GM18502 (cell line): ENCODE data around the gene CRABP1.
A peak's percentile ranks its signal among the peaks of the same experiment; 100 is the strongest.

ENCODE experiments used
- ATAC-seq: cut with Tn5 transposase; IDR thresholded peaks from one replicate; pipeline ENCODE4 v1.9.1; 2021; ENCODE audit warnings: mild to moderate bottlenecking; ENCODE audit not compliant: unreplicated experiment, poor library complexity

Gene CRABP1

DNA sequence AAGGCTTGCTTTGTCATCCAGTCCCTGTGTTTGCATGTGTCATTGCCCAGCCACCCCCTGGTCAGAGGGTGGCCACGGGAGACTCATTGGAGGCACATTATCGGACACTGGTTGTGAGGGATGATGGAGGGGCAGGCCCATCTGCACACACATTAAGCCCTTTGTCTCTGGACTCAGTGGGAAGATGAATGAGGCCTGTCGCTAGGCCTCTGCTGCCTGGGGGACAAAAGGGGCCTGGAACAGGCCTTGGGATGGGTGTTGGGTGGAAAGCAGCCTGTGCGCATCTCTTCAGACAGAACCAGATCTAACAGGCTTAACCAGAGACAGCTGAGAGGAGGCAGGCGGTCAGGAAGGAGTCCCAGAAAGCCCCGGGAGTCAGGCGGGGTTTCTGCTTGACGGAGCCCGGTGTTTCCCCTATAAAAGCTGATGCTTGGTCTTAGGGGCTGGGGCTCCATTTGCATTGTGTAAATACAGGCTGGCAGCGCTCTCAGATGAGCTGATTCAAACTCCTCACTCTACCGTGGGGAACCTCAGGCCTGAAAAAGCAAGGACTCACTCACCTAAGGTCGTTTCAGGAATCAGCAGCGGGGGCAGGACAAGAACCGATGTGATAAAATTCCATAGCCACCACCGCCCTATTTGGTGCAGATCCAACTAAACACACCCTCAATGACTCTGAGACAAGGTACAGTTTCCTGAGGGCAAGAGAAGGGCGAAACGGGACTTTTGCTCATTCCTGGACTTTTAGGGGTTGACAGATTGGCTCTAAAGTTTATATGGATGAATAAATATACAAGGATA, 23.7 kb upstream of the CRABP1 start:
- peak; percentile 71 for ATAC-seq

DNA sequence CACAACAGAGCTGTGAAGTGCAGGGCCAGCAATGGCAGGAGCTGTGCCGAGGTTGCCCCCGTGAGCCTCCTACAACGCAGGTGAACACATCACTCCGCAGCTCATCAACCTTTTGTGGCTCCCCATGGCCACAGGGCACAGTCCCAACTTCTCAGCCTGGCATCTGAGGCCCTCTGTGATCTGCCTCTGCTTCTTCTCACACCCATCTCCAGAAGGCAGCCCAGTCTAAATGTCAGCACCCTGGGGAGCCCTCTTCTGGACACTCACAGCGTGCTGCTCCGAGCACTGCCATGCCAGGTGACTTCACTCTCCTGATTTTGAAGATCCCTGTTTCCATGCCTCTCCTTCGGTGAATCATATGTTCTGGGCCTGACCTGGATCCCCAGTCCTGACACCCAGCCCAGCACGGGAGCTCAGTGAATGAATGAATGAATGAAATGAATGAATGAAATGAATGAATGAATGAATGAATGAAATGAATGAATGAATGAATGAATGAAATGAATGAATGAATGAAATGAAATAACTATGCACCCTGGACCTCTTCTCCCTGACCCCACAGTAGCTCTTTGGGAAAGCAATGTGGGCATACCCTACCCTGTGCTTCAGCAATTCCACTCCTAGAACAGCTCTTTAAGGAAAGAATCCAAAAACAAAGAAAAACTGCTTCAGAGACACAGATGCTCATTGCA, 22.9 kb upstream of the CRABP1 start:
- ATAC-seq: no peak

DNA sequence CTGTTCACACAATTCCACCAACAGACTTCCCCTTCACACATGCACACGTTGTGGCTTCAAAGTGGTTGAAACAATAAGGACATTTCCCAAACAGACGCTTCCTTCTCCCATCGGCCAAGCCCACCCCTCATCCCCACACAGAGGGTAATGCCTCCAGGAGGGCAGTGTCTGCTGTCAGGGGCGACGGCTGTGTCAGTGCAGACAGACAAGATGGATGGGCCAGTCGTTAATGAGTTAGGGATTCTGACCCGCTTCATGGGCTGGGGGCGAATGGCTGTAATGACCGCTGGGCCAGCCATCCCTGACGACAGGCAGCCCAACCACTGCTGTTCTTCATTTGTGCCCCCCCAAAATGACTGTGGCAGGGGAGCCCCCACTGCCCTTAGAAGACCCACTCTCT, 20.6 kb upstream of the CRABP1 start:
- ATAC-seq: no peak

DNA sequence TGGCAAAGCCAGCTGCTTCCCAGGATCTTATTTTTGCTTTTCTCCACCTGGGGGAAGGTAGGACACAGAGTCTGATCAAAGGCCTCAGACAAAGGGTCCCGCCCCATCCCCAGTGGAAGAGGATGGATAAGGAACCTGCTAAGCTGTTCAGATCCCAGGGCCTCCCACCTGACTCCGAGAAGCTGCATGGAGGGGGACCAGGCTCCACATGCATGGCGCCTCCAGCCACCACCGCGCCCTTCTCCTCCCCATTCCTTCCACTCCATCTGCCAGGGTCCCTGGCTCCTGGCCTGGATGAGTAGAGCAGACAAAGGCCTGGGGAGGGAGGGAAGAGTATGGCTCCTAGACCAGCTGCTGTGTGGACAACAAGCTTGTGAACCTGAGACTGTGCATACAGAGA, 20.0 kb upstream of the CRABP1 start:
- no peak for ATAC-seq

DNA sequence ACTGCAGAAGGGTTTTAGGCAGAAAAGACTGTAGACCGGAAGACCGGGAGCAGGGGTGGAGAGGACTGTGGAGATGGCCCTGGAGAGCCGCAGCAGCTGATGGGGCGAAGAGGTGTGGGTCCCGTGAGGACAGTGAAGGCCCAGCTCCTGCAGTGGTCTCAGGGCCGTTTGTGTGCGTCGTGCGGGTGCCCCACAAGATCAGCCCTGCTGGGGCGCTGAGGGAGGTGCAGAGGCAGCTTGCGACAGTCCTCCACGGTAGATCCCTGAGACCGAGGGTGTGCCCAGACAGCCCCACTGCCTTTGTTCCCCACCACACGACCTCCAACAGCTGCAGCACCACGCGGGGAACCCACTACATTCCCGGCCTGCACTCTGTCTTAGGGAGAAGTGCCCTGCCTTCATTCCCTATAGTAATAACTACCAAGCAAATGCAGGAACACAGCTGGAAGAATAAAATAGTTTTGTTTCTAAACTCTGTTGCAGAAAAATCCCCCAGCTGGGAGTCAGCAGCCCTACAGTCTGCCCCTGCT, 19.0 kb upstream of the CRABP1 start:
- ATAC-seq: no peak

DNA sequence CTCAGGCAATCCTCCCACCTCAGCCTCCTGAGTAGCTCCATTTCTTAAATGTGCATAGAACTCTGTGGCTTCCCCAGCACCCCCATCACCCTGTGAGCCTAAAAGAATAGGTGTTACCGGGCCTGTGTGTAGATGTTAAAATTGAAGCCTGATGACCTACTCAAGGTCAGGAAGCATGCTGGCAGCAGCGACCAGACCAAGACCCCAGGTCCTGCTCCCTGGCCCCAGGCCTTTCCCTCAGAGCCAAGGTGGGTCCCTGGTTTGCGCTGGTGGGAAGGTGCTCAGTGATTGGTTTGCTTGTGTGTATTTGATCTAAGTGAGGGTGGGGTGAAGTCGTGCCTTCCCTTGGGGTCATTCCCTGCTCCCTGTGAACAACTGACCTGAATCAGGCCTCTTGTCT, 18.4 kb upstream of the CRABP1 start:
- no peak for ATAC-seq

DNA sequence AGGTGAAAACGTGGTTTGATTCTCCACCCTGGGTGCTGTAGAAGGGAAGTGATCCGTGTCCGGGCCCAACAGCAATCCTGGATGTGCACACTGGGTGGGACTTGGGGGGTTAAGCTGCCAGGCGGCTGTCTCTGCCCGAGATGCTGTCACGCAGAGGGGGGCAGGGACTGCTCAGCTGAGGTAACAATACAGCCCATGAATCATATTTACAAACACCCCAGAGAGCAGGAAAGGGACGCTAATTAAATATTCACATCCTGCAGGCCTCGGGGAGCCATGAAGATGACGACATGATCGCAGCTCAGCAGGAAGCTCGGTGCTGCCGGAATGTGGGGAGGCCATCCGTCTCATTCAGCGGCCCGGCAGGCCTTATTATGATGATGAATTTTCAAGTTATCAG, 17.9 kb upstream of the CRABP1 start:
- no peak for ATAC-seq

DNA sequence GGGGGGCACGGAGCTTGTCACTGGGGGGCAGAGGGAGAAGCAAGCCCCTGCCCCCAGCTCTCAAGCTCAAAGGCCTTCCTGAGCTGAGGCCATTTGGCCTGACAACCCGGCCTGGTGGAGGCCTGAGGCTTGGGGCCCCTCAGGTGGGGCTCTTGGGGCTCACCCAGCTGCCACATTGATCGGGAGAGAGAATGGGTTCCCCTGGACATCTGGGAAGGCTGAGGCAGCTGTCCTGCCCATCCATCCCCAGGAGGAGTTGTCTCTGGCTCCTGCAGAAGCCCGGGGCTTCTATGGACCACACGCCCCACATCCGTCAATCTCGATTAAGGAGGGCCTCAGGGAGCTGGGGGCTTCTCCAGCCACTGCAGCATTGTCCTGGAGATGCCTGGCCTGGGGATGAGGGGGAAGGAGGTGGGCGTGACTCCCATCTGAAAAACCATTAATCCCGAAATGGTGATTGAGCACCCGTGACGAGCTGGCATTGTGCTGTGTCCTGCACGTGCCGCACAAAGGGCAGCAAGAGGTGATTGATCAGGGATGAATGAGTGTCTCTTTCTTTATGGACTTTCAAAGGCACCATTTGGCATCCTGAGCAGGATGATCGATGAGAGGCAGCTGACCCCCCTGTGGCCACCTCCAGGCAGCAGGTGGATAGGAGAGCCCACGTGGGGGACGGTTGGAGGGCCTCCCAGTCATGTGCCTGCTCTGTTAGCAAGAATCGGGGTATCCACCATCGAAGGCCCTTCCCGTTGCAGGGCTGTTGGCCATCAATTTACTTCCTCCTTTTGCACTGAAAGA, 17.2 kb upstream of the CRABP1 start:
- no peak for ATAC-seq

DNA sequence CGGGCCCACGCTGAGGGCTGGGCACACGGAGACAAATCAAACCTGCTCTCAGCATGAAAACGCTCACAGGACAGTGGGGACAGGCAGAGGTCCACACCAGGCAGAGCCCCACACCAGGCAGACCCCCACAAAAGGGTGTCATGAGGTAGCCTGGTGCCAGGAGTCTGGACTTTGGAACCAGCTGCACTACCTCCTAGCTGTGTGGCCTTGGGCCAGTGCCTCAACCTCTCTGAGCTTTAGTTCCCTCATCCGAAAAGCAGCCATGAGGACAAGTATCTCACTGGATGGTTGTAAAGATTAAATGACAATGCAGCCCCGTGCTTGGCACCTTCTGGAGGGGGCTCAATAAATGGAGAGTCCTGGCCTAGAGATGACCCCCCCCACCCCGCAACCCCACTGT, 16.5 kb upstream of the CRABP1 start:
- no peak for ATAC-seq

DNA sequence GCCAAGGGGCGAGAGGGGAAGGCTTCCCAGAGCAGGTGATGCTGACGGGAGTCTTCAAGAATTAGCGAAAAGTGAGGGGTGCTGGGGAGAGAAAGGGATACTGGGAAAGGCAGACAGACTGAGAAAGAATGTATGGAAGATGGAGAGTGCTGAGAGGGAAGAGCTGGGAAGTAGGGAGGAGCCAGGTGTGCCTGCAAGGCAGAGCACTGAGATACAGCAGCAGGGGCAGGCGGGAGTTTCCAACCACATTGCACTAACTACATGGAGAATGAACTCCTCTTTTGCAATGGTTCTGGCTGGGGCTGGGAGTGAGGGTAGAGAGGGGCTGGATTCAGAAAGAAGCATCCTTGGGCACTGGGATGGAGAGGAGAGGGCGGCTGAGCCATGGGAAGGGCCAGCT, 16.0 kb upstream of the CRABP1 start:
- ATAC-seq: no peak

DNA sequence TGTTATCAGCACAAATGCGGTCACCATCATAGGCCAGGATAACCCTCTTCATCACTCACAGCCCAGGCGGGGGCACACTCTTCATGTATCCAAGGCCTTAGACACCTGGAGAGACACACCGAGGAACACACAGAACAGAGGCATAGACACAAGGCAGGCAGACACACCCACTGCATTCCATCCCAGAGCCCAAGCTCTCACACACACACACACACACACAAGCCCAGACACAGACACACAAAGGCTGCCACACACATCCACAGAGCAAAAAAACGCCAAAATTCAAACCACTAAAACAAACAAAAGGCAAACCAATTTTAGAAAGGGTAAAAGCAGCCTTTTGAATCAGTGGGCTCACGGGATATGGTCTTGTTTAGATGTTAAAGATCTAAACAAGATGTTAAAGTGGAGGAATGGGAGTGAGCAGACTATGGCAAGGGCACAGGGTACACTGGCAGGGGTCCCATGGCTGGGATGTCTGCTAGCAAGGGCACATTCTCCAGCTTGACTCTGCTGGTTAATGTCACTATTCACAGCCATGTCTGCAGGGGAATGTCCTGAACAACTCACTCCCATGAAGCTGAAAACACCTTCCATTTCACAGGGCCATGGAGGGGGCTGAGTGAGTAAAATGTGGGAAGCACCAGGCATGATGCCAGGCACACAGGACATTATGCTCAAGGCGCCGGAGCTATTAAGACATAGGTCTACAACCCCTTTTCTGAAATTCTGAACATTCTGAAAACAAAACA, 14.9 kb upstream of the CRABP1 start:
- no peak for ATAC-seq

DNA sequence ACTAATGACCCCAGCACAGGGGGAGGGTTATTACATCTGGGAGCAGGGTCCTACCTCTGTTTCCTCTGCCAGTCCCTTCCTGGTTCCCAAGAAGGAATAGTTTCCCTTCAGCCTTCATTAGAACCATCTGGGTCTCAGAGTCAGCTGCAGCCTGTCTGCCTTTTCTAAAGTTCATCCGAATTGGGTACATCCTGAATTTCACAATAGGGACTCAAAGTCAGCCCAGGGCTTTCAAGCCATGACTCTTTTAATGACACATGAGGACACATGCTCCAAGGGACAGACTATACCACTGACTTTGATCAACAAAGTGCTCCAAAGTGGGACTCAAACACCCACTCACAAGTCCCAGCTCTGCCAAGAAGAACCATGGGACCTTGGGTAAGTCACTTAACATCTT, 12.7 kb upstream of the CRABP1 start:
- ATAC-seq: no peak

DNA sequence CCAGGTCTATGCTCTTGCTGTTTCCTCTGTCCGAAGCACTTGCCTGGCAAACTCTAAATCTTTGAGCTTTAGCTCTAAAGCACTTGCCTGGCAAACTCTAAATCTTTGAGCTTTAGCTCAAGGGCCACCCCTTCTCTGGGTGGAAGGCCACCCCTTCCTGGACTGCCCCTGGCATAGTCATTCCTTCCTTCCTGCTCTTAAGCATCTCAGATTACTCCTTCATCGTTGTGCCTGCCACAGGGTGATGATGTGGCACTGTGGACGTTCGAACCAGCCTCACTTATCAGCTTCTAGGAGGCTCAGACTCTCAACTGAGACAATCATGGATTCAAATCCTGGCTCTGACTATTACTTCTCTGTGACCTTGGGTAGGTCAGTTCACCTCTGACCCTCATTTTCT, 10.5 kb upstream of the CRABP1 start:
- ATAC-seq: no peak

DNA sequence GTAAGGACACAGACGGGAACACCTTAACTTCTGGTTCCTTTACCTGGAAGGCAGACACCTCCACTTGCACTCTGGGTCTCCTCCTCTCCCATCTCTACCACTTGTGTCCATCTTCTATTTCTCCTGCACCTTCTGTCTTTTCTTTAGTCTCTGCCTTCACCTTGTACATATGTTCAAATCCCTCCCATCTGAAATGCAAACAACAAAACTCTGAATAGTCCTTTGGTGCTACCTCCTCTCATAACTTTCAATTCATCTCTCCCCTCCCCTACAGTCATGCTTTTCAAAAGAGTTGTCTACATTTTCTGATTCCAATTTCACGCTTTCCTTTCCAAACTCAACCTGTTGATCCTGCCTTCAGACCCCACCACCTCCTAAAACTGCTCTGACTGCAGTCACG, 5.3 kb upstream of the CRABP1 start:
- no peak for ATAC-seq

DNA sequence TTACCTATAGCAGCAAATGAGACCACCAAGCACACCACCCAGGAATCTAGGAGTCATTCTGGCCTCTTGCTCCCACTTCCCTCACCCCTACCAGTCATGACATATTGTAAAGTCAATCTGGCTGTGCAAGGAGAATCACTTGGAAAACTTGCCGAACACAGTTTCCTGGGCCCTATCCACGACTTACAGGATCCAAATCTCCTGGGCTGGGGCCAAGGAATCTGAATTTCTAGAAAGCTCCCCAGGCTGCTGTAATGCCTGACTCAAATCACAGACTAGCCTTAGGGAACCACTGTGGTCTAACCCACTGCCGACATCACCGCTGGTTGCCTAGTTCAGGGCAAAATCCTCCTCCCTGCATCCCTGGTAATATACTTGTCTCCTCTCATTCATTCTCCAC, 4.2 kb upstream of the CRABP1 start:
- ATAC-seq: no peak

DNA sequence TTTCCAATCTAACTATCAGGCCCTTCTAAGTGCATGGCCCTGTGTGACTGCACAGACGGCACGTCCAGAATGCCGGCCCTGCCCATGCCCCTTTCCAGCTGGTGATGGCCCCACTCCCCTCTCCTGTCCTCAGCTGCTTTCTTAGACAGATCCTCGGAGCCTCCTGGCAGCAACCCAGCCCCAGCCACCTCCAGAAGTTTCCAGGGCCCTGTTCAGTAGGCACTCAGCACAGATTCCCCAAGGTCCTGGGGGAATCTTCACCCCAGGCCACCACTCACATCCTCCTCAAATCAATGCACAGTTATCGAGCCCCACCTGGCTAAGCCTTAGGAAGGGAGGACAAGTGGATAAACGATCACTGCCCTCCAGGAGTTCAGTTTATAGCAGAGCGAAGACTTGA, 1.4 kb upstream of the CRABP1 start:
- ATAC-seq: no peak

DNA sequence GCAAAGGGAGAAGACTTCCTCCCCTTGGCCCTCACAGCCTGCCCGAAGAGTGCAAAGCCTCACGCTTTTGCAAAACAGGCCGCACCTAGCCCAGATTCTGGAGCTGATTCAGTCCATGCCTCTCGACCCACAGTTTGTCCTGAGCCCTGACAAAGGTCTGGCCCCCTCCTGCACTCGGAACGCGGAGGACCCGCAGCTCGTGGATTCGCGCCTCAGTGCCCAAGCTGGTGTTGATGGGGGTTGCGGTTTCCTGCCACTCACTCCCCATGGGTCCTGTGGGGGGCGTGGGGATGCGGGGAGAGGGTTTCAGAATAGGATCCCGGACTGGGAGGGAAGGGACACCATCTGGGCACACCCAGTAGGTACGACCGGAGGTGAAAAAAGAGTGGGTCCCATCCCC, 594 bp upstream of the CRABP1 start:
- no peak for ATAC-seq

DNA sequence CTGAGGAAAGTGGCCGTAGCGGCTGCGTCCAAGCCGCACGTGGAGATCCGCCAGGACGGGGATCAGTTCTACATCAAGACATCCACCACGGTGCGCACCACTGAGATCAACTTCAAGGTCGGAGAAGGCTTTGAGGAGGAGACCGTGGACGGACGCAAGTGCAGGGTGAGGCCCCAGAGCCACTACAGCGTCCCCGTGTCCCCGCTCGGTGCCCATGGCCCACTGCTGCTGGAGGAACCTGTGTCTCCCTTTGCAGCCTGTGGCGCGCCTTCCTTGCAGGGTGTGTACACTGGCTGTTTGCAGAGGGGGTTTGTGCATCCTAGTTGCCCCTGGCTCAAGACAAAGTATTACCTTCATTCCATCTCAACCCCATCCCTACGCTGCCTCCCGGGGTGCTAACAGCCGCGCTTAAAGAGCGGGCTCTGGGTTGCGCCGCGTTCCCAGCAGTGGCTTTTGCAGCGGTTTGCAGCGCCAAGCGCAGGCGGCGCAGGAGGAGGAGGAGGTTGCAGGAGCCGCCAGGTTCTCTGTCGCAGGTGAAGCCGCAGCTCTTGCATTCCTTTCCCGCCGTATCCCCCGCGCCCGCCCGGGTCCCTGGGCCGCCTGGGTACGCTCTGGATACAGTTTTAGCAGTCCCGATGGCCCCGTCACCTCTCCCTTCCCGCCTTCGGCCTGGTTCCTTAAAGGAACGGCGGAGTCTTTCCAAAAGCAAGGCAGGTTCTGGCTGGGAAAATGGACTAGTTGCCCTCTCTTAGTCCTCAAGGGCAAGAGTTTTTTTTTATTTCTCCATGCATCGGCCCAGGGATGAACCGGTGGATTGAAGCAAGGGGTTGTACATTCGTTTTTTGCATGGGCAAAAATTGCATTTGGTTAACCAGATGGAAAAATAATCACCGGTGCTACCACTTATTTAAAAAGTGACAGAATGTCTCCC, 1.2 kb downstream of the CRABP1 start:
- no peak for ATAC-seq

DNA sequence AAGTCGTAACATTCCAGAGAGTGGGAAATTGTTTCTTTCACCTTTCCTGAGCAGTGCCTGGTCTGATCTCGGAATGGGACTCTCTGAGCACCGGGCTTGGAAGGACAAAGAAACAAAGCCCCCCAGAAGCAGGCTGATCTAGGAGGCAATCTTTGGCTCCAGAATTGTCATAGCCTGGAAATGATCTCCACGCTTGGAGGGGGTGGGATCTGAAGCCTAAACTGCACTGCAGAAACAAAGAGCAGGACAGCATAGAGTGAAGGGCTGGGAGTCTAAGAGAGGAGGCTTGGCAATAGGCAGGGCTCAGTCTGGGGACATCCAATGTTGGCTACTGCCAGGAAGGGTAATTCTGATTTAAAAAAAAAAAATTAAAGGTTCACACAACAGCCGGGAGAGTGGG, 1.9 kb downstream of the CRABP1 start:
- no peak for ATAC-seq
